DND-41 (cell line): ENCODE data around the gene ZCCHC14.

Experiments used
- ATAC-seq: fragments of 200-7000 bp; cut with Tn5 transposase; 3 replicates; pipeline ENCODE4 v1.9.1; 2021; ENCODE audit warnings: low read depth; ENCODE audit not compliant: insufficient read depth
- DNase-seq: peaks from one replicate; pipeline ENCODE4 v3.0.0-alpha.2; 2020
- H2AFZ ChIP-seq: 2 replicates; pipeline ENCODE4 v1.6.0; 2012; ENCODE audit warnings: low read depth, low read length
- H3K27ac ChIP-seq: 2 replicates; pipeline ENCODE4 v1.5.1; 2012; ENCODE audit warnings: low read length, inconsistent platforms
- H3K27me3 ChIP-seq: fragments of 200-600 bp; sonication (generic); 2 replicates; pipeline ENCODE4 v1.6.0; 2012; ENCODE audit warnings: low read length, mild to moderate bottlenecking, inconsistent platforms; ENCODE audit not compliant: insufficient read depth, poor library complexity
- H3K36me3 ChIP-seq: 2 replicates; pipeline ENCODE4 v1.5.1; 2012; ENCODE audit warnings: low read length, inconsistent platforms; ENCODE audit not compliant: insufficient read depth
- H3K4me1 ChIP-seq: 2 replicates; pipeline ENCODE4 v1.5.1; 2012; ENCODE audit warnings: mild to moderate bottlenecking, low read length; ENCODE audit not compliant: insufficient read depth
- H3K4me2 ChIP-seq: 2 replicates; pipeline ENCODE4 v1.6.0; 2012; ENCODE audit warnings: mild to moderate bottlenecking, moderate library complexity, low read length, inconsistent platforms; ENCODE audit not compliant: insufficient read depth
- H3K4me3 ChIP-seq, 2 experiments: fragments of 200-600 bp in 1 of 2; shearing (Covaris generic) in 1 of 2; 2 replicates each; pipeline ENCODE4 v1.5.1; 2012 to 2016; ENCODE audit warnings: inconsistent platforms in 2 of 2, low read length in 2 of 2, mild to moderate bottlenecking in 2 of 2, low read depth in 1 of 2, moderate library complexity in 1 of 2
- H3K79me2 ChIP-seq: 2 replicates; pipeline ENCODE4 v1.6.0; 2012; ENCODE audit warnings: low read length, inconsistent platforms; ENCODE audit not compliant: insufficient read depth
- H3K9ac ChIP-seq: 2 replicates; pipeline ENCODE4 v1.6.0; 2012; ENCODE audit warnings: low read depth, mild to moderate bottlenecking, inconsistent platforms, low read length, moderate library complexity
- H3K9me3 ChIP-seq: 2 replicates; pipeline ENCODE4 v1.5.1; 2012; ENCODE audit warnings: low read length, moderate library complexity, mild to moderate bottlenecking, inconsistent platforms; ENCODE audit not compliant: insufficient read depth, severe bottlenecking
- H4K20me1 ChIP-seq: 2 replicates; pipeline ENCODE4 v1.6.0; 2012; ENCODE audit warnings: low read length; ENCODE audit not compliant: insufficient read depth
- CTCF ChIP-seq: IDR thresholded peaks from 2 replicates; pipeline ENCODE4 v1.5.1; 2012; ENCODE audit warnings: borderline replicate concordance, low read length, moderate library complexity, mild to moderate bottlenecking; ENCODE audit not compliant: poor library complexity, severe bottlenecking; ENCODE audit errors: extremely low read depth
- EZH2 ChIP-seq: IDR thresholded peaks from 3 replicates; pipeline ENCODE4 v1.6.1; 2012; ENCODE audit warnings: borderline replicate concordance, low read depth, mild to moderate bottlenecking, moderate library complexity, low read length, inconsistent platforms; ENCODE audit not compliant: severe bottlenecking

ZCCHC14 gene

DNA sequence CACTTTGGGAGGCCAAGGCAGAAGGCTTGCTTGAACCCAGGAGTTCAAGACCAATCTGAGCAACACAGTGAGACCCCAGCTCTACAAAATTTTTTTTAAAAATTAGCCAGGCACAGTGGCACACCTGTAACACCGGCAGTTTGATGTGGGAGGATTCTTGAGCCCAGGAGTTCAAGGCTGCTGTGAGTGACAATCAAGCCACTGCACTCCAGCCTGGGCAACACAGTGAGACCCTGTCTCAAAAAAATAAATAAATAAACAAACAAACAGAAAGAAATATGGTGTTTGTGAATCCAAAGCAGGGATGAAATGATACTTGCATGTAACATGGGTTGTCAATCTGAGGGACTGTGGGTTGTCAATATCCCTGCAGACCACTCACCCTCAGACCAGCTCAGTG lies 125.9 kb downstream of the ZCCHC14 start:
- no peak overlapping the region for H3K27ac ChIP-seq
- no peaks in the 10 kb centered on the region for H3K27me3 ChIP-seq
- no peak overlapping the region for H3K4me3 ChIP-seq
- no peaks in the 10 kb centered on the region for H3K4me1 ChIP-seq
- no peak for TF ChIP-seq CTCF
- TF ChIP-seq EZH2, result no peak
- H4K20me1 ChIP-seq, result peaks cover 64% of the 10 kb centered on the region
- ATAC-seq (no peak), DNase-seq (no peak)
- H2AFZ ChIP-seq, result no peak overlapping the region
- H3K9me3 ChIP-seq, result no peaks in the 10 kb centered on the region
- H3K36me3 ChIP-seq, result peaks cover 32% of the 10 kb centered on the region
- H3K4me2 ChIP-seq, result no peak overlapping the region
- H3K9ac ChIP-seq, result no peak overlapping the region
- H3K79me2 ChIP-seq, result peaks cover 92% of the 10 kb centered on the region

- ATAC-seq, result no peak
- Histone ChIP-seq H3K27ac (no peak overlapping the region), H3K36me3 (peaks cover 37% of the 10 kb centered on the region), H2AFZ (no peak overlapping the region), H3K4me3 (no peak overlapping the region), H3K9ac (no peak overlapping the region), H3K79me2 (peaks cover 92% of the 10 kb centered on the region), H3K9me3 (no peaks in the 10 kb centered on the region), H3K27me3 (no peaks in the 10 kb centered on the region), H3K4me1 (no peaks in the 10 kb centered on the region), H4K20me1 (peaks cover 61% of the 10 kb centered on the region), H3K4me2 (no peak overlapping the region)
- TF ChIP-seq EZH2, result no peak
- no peak for TF ChIP-seq CTCF
- no peak for DNase-seq
These were observed 126.5 kb downstream of the ZCCHC14 start for GRCh38 chr16:87366288-87366687.

- DNase-seq (no peak), ATAC-seq (no peak)
- H3K9me3 ChIP-seq, result no peaks in the 10 kb centered on the region
- H3K4me2 ChIP-seq, result no peak overlapping the region
- no peak overlapping the region for H3K4me3 ChIP-seq
- H3K9ac ChIP-seq, result no peak overlapping the region
- H2AFZ ChIP-seq, result no peak overlapping the region
- TF ChIP-seq EZH2 (no peak), CTCF (no peak)
- H3K4me1 ChIP-seq, result no peaks in the 10 kb centered on the region
- H3K27me3 ChIP-seq, result no peaks in the 10 kb centered on the region
- H4K20me1 ChIP-seq, result peaks cover 62% of the 10 kb centered on the region
- peaks cover 47% of the 10 kb centered on the region for H3K36me3 ChIP-seq
- H3K27ac ChIP-seq, result no peak overlapping the region
- peaks cover 87% of the 10 kb centered on the region for H3K79me2 ChIP-seq
These were observed 127.7 kb downstream of the ZCCHC14 start for GRCh38 chr16:87365021-87365713.
